ENCODE results near the gene HSH2D. TPM values are rescaled to one million over a fixed set of nuclear protein-coding genes. Genes with fewer than 3 reads are reported as not detected.

Gene HSH2D
- total and polyA plus RNA-seq, 2 of the 13 experiments (the other 11 are each of a cell fraction or from before 2014, with no cell fraction given) = 0.69 to 3.2 TPM

DNA sequence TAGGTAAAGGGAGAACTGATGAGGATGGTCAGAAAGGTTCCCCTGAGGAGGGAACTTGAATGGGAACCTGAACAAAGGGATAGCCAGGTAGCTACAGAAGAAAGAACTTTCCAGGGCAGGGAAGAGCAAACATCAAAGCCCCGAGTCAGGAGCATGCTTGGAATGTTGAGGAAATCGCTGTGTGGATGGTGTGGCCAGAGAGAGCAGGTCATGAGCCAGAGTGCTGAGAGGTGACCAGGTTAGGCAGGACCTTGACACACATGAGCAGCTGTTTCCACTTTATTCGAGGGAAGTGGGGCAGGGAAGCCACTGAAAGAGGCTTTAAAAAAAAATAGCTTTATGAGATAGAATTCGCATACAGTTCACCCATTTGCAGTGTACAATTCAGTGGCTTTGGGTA, 27.4 kb upstream of the HSH2D start:
- H3K36me3 ChIP-seq (replicated peaks in 1 of 2; ENCODE audit: control insufficient read depth in 1 of 2, insufficient read depth in 2 of 2, low read length in 2 of 2) = peaks cover 8 to 24% of the 10 kb centered on the region in 2 experiments; a peak in 4 of 5 replicates
- no peak overlapping the region for H3K4me3 ChIP-seq (replicated peaks in 1 of 3; ENCODE audit: insufficient read depth in 1 of 3, low read depth in 2 of 3, low read length in 3 of 3)
- H3K27me3 ChIP-seq (ENCODE audit: control insufficient read depth in 1 of 2, insufficient read depth in 2 of 2, low read length in 2 of 2) = no peaks in the 10 kb centered on the region; a peak in 1 of 5 replicates
- DNase-seq (ENCODE audit: low spot score) (peak; percentile 59), FAIRE-seq (no peak), ATAC-seq (no peak)
- no peaks in the 10 kb centered on the region for H3K9me3 ChIP-seq (ENCODE audit: low read length)
- H2AFZ ChIP-seq (ENCODE audit: low read length) = no peak overlapping the region
- 43% methylated on average over 4 of the region's 4 CpGs for WGBS (ENCODE audit: low lambda C conversion rate)
- intact Hi-C loops (cut with micrococcal nuclease; ENCODE audit: unreplicated experiment) = no loop called here
- peaks cover 52% of the 10 kb centered on the region for H3K4me1 ChIP-seq (ENCODE audit: insufficient read depth, low read length)
- H4K20me1 ChIP-seq (ENCODE audit: insufficient read depth, low read length) = peaks cover 5% of the 10 kb centered on the region; the same call in 1 of the 2 replicates
- in situ Hi-C loops (cut with HindIII; ENCODE audit: extremely low pct_ligation_motif_present, low pct_unique_long_range_greater_than_20kb) = no loop called here
- H3K79me2 ChIP-seq (ENCODE audit: insufficient read depth, low read length) = peaks cover 40% of the 10 kb centered on the region
- ChIA-PET CTCF (ENCODE audit: low intra/inter-chr PET ratio, low total read pairs) (no interaction called here), POLR2A (interaction anchor here (1.6 kb wide), 1 partner anchor 69 kb away, joined by 5 read pairs; the partner anchor contains the start of gene FAM32A)
- H3K4me2 ChIP-seq (ENCODE audit: low read depth, low read length) = 0 out of 2 replicates have a peak overlapping the region, but pooled peaks have one; percentile 14
- no TSS peak for BruUV-seq (replicated peaks)
- no peak overlapping the region for H3K9ac ChIP-seq (ENCODE audit: insufficient read depth, low read depth, low read length)
- H3K27ac ChIP-seq (ENCODE audit: extremely low read length, insufficient read depth, low read length) = peak overlapping the region; percentile 20
- TF ChIP-seq HES4 (CRISPR knock-in tag; IDR thresholded peaks at IDR 0.05; ENCODE audit: borderline replicate concordance) = no peak
- TF ChIP-seq ZNF790 (CRISPR knock-in tag; IDR thresholded peaks at IDR 0.05; ENCODE audit: borderline replicate concordance) = no peak
- TF ChIP-seq ZNF274 (CRISPR knock-in tag; IDR thresholded peaks at IDR 0.05) = no peak
- TF ChIP-seq PHF20 (CRISPR knock-in tag; IDR thresholded peaks at IDR 0.05) = no peak
- TF ChIP-seq BHLHE40 (IDR thresholded peaks at IDR 0.05; ENCODE audit: low read length) = 0 out of 2 replicates have a peak, but pooled peaks have one; percentile 7
- TF ChIP-seq, protein P1, sequence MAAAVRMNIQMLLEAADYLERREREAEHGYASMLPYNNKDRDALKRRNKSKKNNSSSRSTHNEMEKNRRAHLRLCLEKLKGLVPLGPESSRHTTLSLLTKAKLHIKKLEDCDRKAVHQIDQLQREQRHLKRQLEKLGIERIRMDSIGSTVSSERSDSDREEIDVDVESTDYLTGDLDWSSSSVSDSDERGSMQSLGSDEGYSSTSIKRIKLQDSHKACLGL (CRISPR knock-in tag; IDR thresholded peaks at IDR 0.05) = no peak
- TF ChIP-seq, protein P2, sequence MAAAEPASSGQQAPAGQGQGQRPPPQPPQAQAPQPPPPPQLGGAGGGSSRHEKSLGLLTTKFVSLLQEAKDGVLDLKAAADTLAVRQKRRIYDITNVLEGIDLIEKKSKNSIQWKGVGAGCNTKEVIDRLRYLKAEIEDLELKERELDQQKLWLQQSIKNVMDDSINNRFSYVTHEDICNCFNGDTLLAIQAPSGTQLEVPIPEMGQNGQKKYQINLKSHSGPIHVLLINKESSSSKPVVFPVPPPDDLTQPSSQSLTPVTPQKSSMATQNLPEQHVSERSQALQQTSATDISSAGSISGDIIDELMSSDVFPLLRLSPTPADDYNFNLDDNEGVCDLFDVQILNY (CRISPR knock-in tag; conservative IDR thresholded peaks at IDR 0.05) = no peak
- no peak for TF ChIP-seq REPIN1 (CRISPR knock-in tag; IDR thresholded peaks at IDR 0.05; ENCODE audit: borderline replicate concordance, low read depth)
- peak; percentile 45 for TF ChIP-seq ZNF687 (CRISPR knock-in tag; IDR thresholded peaks at IDR 0.05)
- TF ChIP-seq TEAD3 (CRISPR knock-in tag; optimal IDR thresholded peaks at IDR 0.05; ENCODE audit: borderline replicate concordance) = peak; percentile 96
- TF ChIP-seq ZNF768 (CRISPR knock-in tag; IDR thresholded peaks at IDR 0.05) = no peak
- TF ChIP-seq TFAP4 (IDR thresholded peaks at IDR 0.05; ENCODE audit: borderline replicate concordance, low read depth) = peak; percentile 56; the same call in 1 of the 2 replicates
- TF ChIP-seq ZNF772 (CRISPR knock-in tag; IDR thresholded peaks at IDR 0.05) = 0 out of 2 replicates have a peak, but pooled peaks have one; percentile 37
- peak; percentile 55 for TF ChIP-seq SAP130 (CRISPR knock-in tag; IDR thresholded peaks at IDR 0.05; ENCODE audit: low read depth)
- no peak for TF ChIP-seq REL (CRISPR knock-in tag; conservative IDR thresholded peaks at IDR 0.05)
- TF ChIP-seq ZNF276 (CRISPR knock-in tag; IDR thresholded peaks at IDR 0.05; ENCODE audit: low read depth) = no peak
- 0 out of 2 replicates have a peak, but pooled peaks have one; percentile 47 for TF ChIP-seq BCL6 (CRISPR knock-in tag; IDR thresholded peaks at IDR 0.05)
